NCI-H2107 treated with DMSO at 0.1 percent for 48 hours (cell line): ENCODE results near the gene RBFA.
"Not testable (repeated sequence)": the region's sequence is repeated elsewhere in the genome, so short reads cannot be mapped to it uniquely, and the experiment has no call there.

Experiments used
- DNase-seq: peaks from one replicate; lab custom pipeline; 2025; ENCODE audit not compliant: unreplicated experiment; lab: John Stamatoyannopoulos, UW

Gene RBFA

GRCh38 chr18:80027719-80028118 is 6.5 kb upstream of the RBFA start:
- not testable (repeated sequence) for DNase-seq

DNA sequence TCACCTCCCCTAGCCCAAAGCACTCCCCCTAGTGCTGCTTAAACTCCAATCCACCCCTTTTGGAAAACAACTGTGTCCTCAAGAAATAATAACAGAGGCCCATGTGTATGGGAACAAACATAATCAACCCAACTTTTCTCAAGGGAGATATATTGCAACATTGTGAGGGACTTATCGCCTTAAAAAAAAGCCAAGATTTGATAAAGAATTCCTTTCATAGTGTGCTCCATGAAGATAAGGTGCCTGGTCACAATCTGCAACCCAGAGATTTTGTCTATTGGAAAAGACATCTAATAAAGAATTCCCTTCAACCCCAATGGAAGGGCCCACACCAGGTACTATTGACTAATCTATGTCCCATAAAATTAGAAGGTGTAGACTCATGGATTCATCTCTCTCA is 4.5 kb upstream of the RBFA start:
- DNase-seq: no peak

GRCh38 chr18:80033181-80034067 is 810 bp upstream of the RBFA start:
- no peak for DNase-seq

DNA sequence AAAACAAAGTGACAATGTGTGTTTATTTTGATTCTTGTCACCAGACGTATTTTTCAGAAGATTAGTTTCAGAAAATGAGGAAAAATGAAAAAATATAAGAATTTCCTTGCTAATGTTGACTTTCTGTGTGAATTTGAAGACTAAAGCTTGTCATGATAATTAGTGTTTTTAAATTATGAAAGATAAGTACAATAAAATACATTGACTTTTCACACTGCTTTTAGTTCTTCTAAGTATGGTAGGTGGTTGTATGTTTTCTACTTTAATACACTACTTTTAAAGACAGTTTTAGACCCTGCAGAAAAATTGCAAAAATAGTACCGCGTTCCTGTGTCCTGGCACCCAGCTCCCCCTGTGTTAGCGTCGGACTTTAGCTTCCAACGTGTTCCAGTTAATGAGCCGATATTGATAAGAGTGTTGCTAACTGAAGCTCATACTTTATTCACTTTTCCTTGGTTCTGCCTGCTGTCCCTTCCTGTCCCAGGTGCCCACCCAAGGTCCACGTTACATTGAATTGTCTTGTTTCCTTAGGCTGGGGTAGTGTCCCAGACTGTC is 695 bp downstream of the RBFA start:
- DNase-seq: no peak

DNA sequence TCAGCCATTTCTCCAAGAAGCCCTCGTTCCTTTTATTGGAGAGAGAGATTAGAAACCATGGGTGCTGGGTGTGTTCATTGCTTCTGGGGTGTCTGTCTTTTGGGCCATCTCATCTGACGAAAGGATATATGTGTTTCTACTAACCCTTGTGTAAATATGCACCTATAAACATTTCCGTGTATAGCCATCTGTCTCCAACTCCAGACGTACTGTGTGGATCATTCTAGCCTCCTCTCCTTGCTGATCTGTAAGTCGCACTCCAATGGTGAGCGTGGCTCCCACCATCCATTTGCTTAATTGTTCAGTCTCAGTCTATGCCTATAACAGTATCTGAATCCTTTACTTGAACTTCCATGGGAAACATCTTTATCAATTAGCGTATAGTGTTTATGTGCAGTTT is 1.8 kb downstream of the RBFA start:
- DNase-seq: no peak

GRCh38 chr18:80037300-80037699 is 3.1 kb downstream of the RBFA start:
- no peak for DNase-seq

DNA sequence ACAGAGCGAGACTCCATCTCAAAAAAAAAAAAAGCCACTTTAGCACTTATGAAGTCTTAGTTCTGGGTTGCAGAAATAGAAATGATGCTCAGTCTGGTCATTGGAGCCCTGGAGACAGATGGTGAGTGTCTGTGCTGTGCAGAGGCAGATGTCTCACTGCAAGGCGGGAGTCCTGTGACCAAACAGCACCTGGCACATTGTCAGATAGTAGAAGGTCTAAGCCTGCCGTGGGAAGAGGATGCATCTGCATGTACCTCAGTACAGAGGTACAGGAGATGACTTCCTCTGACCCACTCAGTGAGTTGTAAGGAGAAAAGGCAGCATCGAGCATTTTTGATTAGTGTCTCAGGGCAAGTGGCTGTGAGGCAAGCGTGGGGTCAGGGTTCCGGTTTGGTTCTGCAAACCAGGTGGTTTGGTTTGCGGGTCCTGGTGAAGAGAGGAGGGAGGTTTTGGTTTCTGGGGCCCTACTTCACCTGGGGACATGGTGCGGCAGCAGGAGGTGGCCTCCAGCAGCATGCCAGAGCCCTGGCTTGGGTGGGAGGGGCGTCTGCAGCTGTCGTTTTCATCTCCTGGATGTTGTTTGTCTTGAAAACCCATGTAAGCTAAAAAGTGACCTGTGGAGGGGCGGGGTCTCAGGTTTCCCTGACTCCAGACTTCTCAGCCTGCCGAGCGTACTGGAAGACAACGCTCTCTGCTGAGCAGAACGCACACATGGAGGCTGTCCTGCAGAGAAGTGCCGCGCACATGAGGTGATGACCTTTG is 3.8 kb downstream of the RBFA start:
- DNase-seq: no peak

DNA sequence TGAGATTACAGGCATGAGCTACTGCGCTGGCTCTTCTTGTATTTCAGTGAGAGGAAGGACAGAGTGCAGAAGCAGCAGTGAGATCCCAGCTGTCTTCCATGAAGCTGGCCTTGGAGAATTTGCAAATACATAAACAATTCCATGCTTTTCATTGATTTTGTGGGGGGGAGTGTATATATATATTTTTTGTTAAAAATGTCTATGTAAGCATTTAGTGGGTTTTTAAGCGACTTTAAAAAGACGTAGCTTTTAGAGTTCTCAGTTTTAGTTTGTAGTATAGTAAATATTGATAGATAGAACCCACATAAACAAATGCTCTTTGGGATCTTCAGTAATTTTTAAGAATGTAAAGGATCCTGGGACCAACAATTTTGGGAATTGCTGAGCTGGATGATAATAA is 6.3 kb downstream of the RBFA start:
- DNase-seq: no peak

- DNase-seq: no peak
These were observed 7.2 kb downstream of the RBFA start for GRCh38 chr18:80041424-80041823.

DNA sequence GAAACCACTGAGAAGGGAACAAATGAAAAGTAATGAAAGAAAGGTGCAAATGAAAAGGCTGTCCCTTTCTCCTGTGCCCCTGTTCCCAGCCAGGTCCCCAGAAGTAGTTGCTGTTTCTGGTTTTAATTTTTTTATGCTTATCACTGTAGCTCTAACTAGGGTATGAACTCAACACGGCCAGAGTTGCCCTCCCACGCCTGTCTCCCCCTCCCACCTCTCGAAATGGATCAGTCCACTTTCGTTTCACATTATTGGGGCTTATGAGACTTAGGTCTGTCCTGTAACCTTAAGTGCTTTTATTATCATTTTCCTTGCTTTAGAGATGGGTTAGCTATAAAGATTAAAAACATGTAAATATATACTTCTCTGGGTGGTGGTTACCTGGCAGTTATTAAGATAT is 8.6 kb downstream of the RBFA start:
- no peak for DNase-seq

GRCh38 chr18:80044072-80044471 is 9.8 kb downstream of the RBFA start:
- no peak for DNase-seq

- DNase-seq: no peak
These were observed 11.8 kb downstream of the RBFA start for GRCh38 chr18:80046011-80046410.

GRCh38 chr18:80046431-80046830 is 12.2 kb downstream of the RBFA start:
- DNase-seq: no peak

DNA sequence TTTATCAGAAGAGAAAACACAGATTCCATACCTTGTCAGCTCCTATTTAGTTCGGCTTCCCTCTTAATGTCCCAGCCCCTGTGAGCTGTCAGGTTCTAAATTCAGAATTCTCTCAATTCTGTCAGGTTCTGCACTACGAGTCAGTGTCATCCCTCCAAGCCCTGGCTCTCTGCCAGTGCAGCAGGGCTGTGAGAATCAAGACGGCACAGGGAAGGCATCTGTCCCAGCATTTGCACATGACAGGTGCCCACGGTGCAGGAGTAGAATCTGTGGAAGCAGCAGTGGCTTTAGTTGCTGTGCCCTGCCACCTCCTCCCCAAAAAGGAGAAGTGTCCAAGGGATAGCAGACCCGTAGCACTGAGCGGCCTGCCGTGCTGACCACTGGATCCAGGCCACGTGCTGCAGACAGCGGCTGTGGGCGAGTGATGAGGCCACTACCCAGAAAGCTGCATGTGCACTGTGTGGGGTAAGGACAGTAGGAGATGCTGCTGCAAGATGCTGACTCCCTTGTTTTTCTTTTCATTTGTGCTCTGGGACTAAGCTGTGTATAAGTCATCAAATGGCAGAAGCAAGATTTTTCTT is 12.8 kb downstream of the RBFA start:
- DNase-seq: no peak

- no peak for DNase-seq
These were observed 16.6 kb downstream of the RBFA start for GRCh38 chr18:80050797-80051196.

GRCh38 chr18:80056095-80056494 is 21.9 kb downstream of the RBFA start:
- no peak for DNase-seq

- DNase-seq: no peak
These were observed 25.7 kb downstream of the RBFA start for GRCh38 chr18:80059945-80060344.

- DNase-seq: no peak
These were observed 31.5 kb downstream of the RBFA start for GRCh38 chr18:80065705-80066104.

- DNase-seq: no peak
These were observed 33.1 kb downstream of the RBFA start for GRCh38 chr18:80067321-80067720.

DNA sequence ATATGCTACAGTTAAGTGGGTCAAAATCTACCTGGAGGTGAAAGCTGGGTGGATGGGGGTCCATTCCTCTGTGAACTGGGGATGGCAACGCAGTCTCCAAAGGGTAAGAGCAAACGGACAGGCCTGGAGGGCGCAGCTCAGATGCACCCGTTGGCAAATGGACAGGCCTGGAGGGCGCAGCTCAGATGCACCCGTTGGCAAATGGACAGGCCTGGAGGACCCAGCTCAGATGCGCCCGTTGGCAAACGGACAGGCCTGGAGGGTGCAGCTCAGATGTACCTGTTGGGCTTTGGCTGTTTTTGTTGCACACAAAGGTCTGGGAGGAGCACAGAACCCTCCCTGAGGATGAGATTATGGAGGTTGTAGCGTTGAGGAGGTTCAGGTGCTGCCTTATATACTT is 33.7 kb downstream of the RBFA start:
- no peak for DNase-seq

DNA sequence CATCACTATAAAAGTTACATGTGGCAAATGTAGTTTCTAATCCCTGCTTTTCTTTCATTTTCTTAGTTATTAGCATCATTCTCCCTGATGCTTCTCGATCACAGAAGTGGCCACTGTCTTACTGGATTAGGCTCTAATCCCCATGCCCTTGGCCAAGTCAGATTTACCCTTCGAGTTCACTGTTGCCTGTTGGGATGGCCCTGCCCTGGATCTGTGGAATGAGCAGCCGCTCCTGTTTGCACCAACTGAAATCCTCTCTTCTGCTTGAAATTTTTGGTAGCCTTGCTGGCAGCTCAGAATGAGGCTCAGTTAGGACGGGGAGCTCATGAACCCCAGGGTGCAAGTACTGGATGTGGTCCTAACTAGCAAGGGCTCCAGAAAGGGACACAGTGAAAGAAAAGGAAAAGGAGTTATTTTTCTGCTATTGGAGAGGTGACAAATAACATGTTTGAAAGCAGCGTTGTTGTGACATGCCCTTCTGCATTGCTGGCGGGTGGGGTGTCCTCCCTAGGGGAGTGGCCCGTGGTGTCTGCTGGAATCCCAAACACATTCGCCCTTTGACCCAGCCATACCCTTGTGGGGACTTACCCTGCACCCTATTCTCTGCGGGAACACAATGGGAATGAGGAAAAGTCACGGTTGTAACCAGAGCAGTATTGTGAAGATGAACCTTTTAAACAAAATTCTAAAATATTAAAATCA is 34.5 kb downstream of the RBFA start:
- DNase-seq: no peak
